ELF-1 (cell line): ENCODE data around the gene SUCLA2.
A peak's percentile ranks its signal among the peaks of the same experiment; 100 is the strongest.

Experiments
- DNase-seq: peaks from one replicate; pipeline ENCODE4 v3.0.0-alpha.2; 2016; ENCODE audit warnings: low read depth, low spot score

The SUCLA2 gene

GRCh38 chr13:48001114-48001881, at the start of gene SUCLA2:
Gene SUCLA2, minus strand, starts transcription at chr13:48001273. Its CDS starts 4 bp downstream, at chr13:48001269.
- peak; percentile 96 for DNase-seq

- DNase-seq: no peak
Measured at GRCh38 chr13:48050550-48050949, 49.5 kb upstream of the SUCLA2 start.

GRCh38 chr13:48043789-48044503, 42.9 kb upstream of the SUCLA2 start:
- no peak for DNase-seq

- no peak for DNase-seq
Measured at GRCh38 chr13:48042894-48043293, 41.8 kb upstream of the SUCLA2 start.

GRCh38 chr13:48040896-48041295, 39.8 kb upstream of the SUCLA2 start:
- no peak for DNase-seq

- no peak for DNase-seq
Measured at GRCh38 chr13:48040049-48040448, 39.0 kb upstream of the SUCLA2 start.

- DNase-seq: peak; percentile 26
Measured at GRCh38 chr13:48038761-48039160, 37.7 kb upstream of the SUCLA2 start.

GRCh38 chr13:48037346-48038173, 36.5 kb upstream of the SUCLA2 start, which contains the start of gene NUDT15:
Gene NUDT15, plus strand, starts transcription at chr13:48037726. Its CDS starts 21 bp downstream, at chr13:48037747.
- peak; percentile 99 for DNase-seq

- no peak for DNase-seq
Measured at GRCh38 chr13:48029859-48030258, 28.8 kb upstream of the SUCLA2 start.

GRCh38 chr13:48028066-48028465, 27.0 kb upstream of the SUCLA2 start:
- DNase-seq: no peak

- DNase-seq: no peak
Measured at GRCh38 chr13:48019796-48020195, 18.7 kb upstream of the SUCLA2 start.

GRCh38 chr13:48018637-48019036, 17.6 kb upstream of the SUCLA2 start:
- no peak for DNase-seq

GRCh38 chr13:48014359-48014758, 13.3 kb upstream of the SUCLA2 start:
- DNase-seq: no peak

- no peak for DNase-seq
Measured at GRCh38 chr13:48012668-48013067, 11.6 kb upstream of the SUCLA2 start.

- DNase-seq: no peak
Measured at GRCh38 chr13:48010698-48011097, 9.6 kb upstream of the SUCLA2 start.

GRCh38 chr13:48009284-48009683, 8.2 kb upstream of the SUCLA2 start:
- DNase-seq: no peak

GRCh38 chr13:48006396-48006795, 5.3 kb upstream of the SUCLA2 start:
- DNase-seq: no peak

GRCh38 chr13:48004201-48004600, 3.1 kb upstream of the SUCLA2 start:
- DNase-seq: peak; percentile 38

- peak; percentile 91 for DNase-seq
Measured at GRCh38 chr13:48001999-48002398, 926 bp upstream of the SUCLA2 start.

- DNase-seq: no peak
Measured at GRCh38 chr13:48000559-48001113, 437 bp downstream of the SUCLA2 start.

GRCh38 chr13:47999973-48000372, 1.1 kb downstream of the SUCLA2 start:
- no peak for DNase-seq

GRCh38 chr13:47997384-47997783, 3.7 kb downstream of the SUCLA2 start:
- DNase-seq: no peak
